ENCODE measurements around the gene MR1.

- TF ChIP-seq, protein P1, sequence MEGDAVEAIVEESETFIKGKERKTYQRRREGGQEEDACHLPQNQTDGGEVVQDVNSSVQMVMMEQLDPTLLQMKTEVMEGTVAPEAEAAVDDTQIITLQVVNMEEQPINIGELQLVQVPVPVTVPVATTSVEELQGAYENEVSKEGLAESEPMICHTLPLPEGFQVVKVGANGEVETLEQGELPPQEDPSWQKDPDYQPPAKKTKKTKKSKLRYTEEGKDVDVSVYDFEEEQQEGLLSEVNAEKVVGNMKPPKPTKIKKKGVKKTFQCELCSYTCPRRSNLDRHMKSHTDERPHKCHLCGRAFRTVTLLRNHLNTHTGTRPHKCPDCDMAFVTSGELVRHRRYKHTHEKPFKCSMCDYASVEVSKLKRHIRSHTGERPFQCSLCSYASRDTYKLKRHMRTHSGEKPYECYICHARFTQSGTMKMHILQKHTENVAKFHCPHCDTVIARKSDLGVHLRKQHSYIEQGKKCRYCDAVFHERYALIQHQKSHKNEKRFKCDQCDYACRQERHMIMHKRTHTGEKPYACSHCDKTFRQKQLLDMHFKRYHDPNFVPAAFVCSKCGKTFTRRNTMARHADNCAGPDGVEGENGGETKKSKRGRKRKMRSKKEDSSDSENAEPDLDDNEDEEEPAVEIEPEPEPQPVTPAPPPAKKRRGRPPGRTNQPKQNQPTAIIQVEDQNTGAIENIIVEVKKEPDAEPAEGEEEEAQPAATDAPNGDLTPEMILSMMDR (IDR thresholded peaks at IDR 0.05) = no peak
- no peak for TF ChIP-seq POLR2A (IDR thresholded peaks at IDR 0.05)
- no peak for TF ChIP-seq EP300 (IDR thresholded peaks at IDR 0.05; ENCODE audit: low read depth)
- no peak for TF ChIP-seq POLR2AphosphoS5 (IDR thresholded peaks at IDR 0.05)
Observed at GRCh38 chr1:181064011-181064623, 30.3 kb downstream of the MR1 start.
